Measurements from ENCODE around the gene SCMH1. TPM values are rescaled to one million over a fixed set of nuclear protein-coding genes. Genes with fewer than 3 reads are reported as not detected.

The SCMH1 gene
- total RNA-seq, 6 experiments from 2014 or later = 16.9 to 24.4 (median 21.7) TPM

DNA sequence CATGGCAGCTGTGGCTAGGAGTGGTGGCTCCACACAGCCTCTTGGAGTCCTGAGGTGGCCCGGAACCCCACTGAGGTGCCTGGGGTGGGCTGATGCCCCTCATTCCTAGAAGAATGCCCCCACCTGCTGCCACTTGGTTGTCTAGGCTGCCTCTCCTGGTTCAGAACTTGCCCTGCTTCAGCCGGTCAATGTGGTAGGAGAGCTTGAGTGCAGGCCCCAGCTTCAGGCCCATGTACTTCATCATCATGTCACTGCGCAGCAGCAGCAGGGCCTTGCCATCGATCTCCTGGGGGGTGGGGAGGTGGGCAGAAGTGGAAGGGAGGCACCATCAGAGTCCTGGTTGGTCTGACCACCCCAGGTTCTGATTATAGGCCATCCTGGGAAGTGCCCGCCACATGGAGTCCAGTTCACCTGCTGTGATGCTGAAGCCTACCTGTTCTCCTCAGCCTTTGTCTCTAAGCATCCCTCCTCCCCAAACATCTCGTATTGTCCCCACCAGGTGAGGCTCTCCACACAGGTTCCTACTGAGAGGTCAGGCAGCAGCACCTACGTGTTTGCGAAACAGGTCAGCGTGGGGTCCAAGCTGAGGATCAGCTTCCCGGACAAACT is 214.0 kb downstream of the SCMH1 start:
- H3K27me3 Mint-ChIP-seq (ENCODE audit: insufficient read depth) = peaks cover 5% of the 10 kb centered on the region
- H3K27ac Mint-ChIP-seq = no peak overlapping the region
- H3K4me1 Mint-ChIP-seq (ENCODE audit: low read depth) = peaks cover 4% of the 10 kb centered on the region
- TF ChIP-seq CTCF (IDR thresholded peaks at IDR 0.05) = no peak
- no peak overlapping the region for H3K4me3 Mint-ChIP-seq
- peaks cover 38% of the 10 kb centered on the region for H3K36me3 Mint-ChIP-seq (ENCODE audit: low read depth)
- no peak for DNase-seq
- H3K9me3 Mint-ChIP-seq = no peaks in the 10 kb centered on the region

DNA sequence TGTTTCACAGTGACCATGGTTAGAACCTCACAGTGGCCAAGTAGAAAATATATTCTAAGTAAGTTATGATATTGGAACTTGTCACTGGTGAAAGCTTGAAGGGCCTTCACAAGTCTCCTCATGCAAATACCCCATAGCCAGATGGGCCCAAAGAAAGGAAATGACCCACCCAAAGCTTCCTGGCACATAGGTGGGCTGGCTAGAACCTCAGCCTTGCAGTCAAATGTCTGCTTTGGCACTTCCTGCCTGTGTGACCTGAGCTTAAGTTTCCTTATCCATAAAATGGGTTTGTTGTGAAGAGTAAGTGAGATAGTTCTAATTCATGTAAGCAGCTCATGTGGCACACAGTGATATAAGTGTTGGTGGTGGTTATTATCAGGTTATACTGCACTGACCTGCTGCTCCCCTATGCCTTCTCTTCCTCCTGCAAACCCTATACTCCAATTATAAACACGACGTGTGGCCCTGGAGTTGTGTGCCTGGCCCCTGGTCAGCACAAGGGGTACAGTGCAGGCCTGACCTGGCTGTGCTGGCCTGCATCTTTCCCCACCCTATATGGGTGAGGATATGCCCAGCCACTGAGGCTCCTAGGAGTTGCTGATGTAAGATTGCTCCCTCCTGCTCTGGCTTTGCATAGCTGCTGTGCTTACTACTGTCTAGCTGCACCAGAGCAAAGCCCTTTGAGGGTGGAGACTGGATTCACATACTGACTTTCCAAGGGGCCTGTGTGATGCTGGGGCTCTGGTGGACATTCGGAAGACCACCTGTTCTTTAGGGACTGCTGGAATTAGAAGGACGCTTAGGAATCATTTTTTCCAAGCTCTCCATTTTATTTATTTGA is 215.9 kb downstream of the SCMH1 start:
- no peak for DNase-seq
- Mint-ChIP-seq H3K36me3 (ENCODE audit: low read depth) (peaks cover 31% of the 10 kb centered on the region), H3K27ac (no peak overlapping the region), H3K27me3 (ENCODE audit: insufficient read depth) (peaks cover 8% of the 10 kb centered on the region), H3K4me1 (ENCODE audit: low read depth) (peaks cover 7% of the 10 kb centered on the region), H3K9me3 (no peaks in the 10 kb centered on the region), H3K4me3 (no peak overlapping the region)
- no peak for TF ChIP-seq CTCF (IDR thresholded peaks at IDR 0.05)

- no peak overlapping the region for H3K4me3 Mint-ChIP-seq
- H3K36me3 Mint-ChIP-seq (ENCODE audit: low read depth) = peaks cover 24% of the 10 kb centered on the region
- peaks cover 8% of the 10 kb centered on the region for H3K27me3 Mint-ChIP-seq (ENCODE audit: insufficient read depth)
- no peaks in the 10 kb centered on the region for H3K9me3 Mint-ChIP-seq
- peak overlapping the region; percentile 38; the same call in 1 of the 2 replicates for H3K27ac Mint-ChIP-seq
- H3K4me1 Mint-ChIP-seq (ENCODE audit: low read depth) = peaks cover 7% of the 10 kb centered on the region
- TF ChIP-seq CTCF (IDR thresholded peaks at IDR 0.05) = peak; percentile 16; the same call in 1 of the 2 replicates
- no peak for DNase-seq
Observed at GRCh38 chr1:41024953-41025352, 217.2 kb downstream of the SCMH1 start.

DNA sequence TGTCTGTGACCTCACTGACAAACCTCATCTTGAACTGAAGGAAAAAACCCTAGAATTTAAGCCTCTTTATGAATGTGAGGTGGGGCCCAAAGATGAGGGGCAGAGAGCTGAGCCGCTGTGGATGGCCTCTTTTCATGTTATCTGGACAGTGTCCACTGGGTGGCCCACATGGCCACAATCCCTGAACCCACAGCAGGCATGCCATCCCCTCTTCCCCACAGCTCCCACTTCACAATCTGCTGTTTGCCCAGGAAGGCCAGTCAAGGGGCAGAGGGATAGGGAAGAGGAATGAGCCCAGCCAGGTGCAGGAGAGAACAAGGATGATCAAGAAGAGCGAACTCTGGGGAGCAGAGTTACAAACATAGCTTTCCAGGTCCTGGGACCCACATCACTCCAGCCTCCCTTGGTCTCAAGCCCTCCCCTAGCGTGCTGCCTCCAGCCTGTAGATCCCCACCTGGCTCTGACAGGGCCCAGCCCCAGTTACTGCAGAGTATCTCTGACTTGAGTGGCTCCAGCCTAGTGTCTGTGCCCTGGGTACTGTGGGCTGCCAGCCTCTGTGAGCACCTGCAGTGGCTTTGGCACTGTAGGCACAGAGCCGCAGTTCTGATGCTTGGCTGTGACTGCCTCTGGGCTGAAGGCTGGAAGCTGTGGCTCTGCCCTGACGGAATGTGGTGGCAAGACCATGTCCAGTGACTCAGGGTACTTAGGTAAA is 218.7 kb downstream of the SCMH1 start:
- H3K36me3 Mint-ChIP-seq (ENCODE audit: low read depth) = peaks cover 23% of the 10 kb centered on the region
- peak; percentile 16 for DNase-seq
- H3K27ac Mint-ChIP-seq = peak overlapping the region; percentile 33

More for the DNA sequence above, 218.7 kb downstream of the SCMH1 start:
- peaks cover 7% of the 10 kb centered on the region for H3K4me1 Mint-ChIP-seq (ENCODE audit: low read depth)
- TF ChIP-seq CTCF (IDR thresholded peaks at IDR 0.05) = peak; percentile 70
- no peak overlapping the region; the same call in 1 of the 2 replicates for H3K4me3 Mint-ChIP-seq
- peaks cover 20% of the 10 kb centered on the region for H3K27me3 Mint-ChIP-seq (ENCODE audit: insufficient read depth)
- no peaks in the 10 kb centered on the region for H3K9me3 Mint-ChIP-seq

Measured in HFFc6 (cell line).